K562 (cell line): Measurements from ENCODE around the gene SPAG9. TPM values are rescaled to one million over a fixed set of nuclear protein-coding genes. Genes with fewer than 3 reads are reported as not detected.

Experiments used
- ARID1B ChIP-seq: fragments of 450-650 bp; IDR thresholded peaks from 2 replicates; pipeline ENCODE4 v1.6.1; 2016; ENCODE audit warnings: antibody characterized with exemption, mild to moderate bottlenecking, inconsistent platforms
- BRD4 ChIP-seq: fragments of 200-600 bp; sonication (generic); IDR thresholded peaks from 2 replicates; pipeline ENCODE4 v1.6.1; 2017; ENCODE audit warnings: inconsistent platforms
- CBFB ChIP-seq: sonication (generic); formaldehyde crosslinking; IDR thresholded peaks from 2 replicates; pipeline ENCODE4 v1.4.0; 2020; ENCODE audit warnings: mild to moderate bottlenecking, missing genetic modification reagents
- CC2D1A ChIP-seq: fragments of 450-650 bp; IDR thresholded peaks from 2 replicates; pipeline ENCODE4 v1.6.1; 2017; ENCODE audit warnings: mild to moderate bottlenecking
- IRF2 ChIP-seq: sonication (generic); formaldehyde crosslinking; IDR thresholded peaks from 2 replicates; pipeline ENCODE4 v1.8.1; 2022; ENCODE audit warnings: mild to moderate bottlenecking, missing genetic modification reagents
- KDM2B ChIP-seq: fragments of 250-450 bp; sonication (Bioruptor Pico); IDR thresholded peaks from 2 replicates; pipeline ENCODE4 v1.8.0; 2021; ENCODE audit warnings: mild to moderate bottlenecking, moderate library complexity
- MCM7 ChIP-seq, 2 experiments: fragments of 450-650 bp; IDR thresholded peaks; 2 replicates each; pipeline ENCODE4 v1.6.1; 2016 to 2018
- POLR3A ChIP-seq: IDR thresholded peaks from 2 replicates; pipeline ENCODE4 v1.6.1; 2011; ENCODE audit warnings: borderline replicate concordance, mild to moderate bottlenecking, moderate library complexity; ENCODE audit not compliant: insufficient read length, insufficient read depth; ENCODE audit errors: extremely low read depth
- TCF7L2 ChIP-seq: fragments of 150-350 bp; IDR thresholded peaks from 2 replicates; pipeline ENCODE4 v1.6.1; 2016; ENCODE audit warnings: low read depth, mild to moderate bottlenecking, low read length, moderate library complexity
- ZNF3 ChIP-seq: fragments of 250-450 bp; sonication (Bioruptor Pico); IDR thresholded peaks from 2 replicates; pipeline ENCODE4 v1.5.0; 2021; ENCODE audit warnings: mild to moderate bottlenecking, moderate library complexity
- polyA plus RNA-seq, 8 experiments: library from polyadenylated mRNA; depleted of rRNA in 4 of 8; stranded (reverse) in 5 of 8; unstranded in 3 of 8; fragments of >200 nt; fragmentation: Nextera tagmentation in 2 of 8; fragmentation: Illumina TruSeq in 1 of 8; extraction: Ambion mirVana in 2 of 8; extraction: Trizol in 1 of 8; gene quantifications; 2 replicates each; pipeline versions ENCODE4 v1.2.1 to v1.2.3, GENCODE V29; 2011 to 2014; ENCODE audit warnings: inconsistent platforms in 1 of 8, missing spikeins in 1 of 8
- total RNA-seq, 7 experiments: library from RNA; depleted of rRNA in 6 of 7; stranded (reverse); fragments of >200 nt in 6 of 7; fragmentation: Illumina TruSeq in 2 of 7; extraction: Trizol in 2 of 7; gene quantifications; 2 replicates each; pipeline versions ENCODE4 v1.2.1 to v1.2.3, GENCODE V29; 2011 to 2021; ENCODE audit warnings: low replicate concordance in 1 of 7
- TF ChIP-seq, protein P1 (sequence below): sonication (generic); formaldehyde crosslinking; IDR thresholded peaks from 2 replicates; pipeline ENCODE4 v1.8.0; 2022; ENCODE audit warnings: missing genetic modification reagents, mild to moderate bottlenecking, moderate library complexity, borderline replicate concordance
- TF ChIP-seq, protein P2 (sequence below): IDR thresholded peaks from 3 replicates; pipeline ENCODE4 v1.6.1; 2011; ENCODE audit warnings: borderline replicate concordance, mild to moderate bottlenecking; ENCODE audit not compliant: insufficient read length, insufficient read depth
- TF ChIP-seq, protein P3 (sequence below): sonication (generic); formaldehyde crosslinking; IDR thresholded peaks from 2 replicates; pipeline ENCODE4 v1.8.1; 2023; ENCODE audit warnings: mild to moderate bottlenecking, missing genetic modification reagents, moderate library complexity
- TF ChIP-seq, protein P4 (sequence below), 2 experiments: fragments of 450-650 bp in 1 of 2; sonication (generic) in 1 of 2; formaldehyde crosslinking in 1 of 2; IDR thresholded peaks; 2 replicates each; pipeline versions ENCODE4 v1.7.1 to v1.9.0; 2016 to 2022; ENCODE audit warnings: inconsistent platforms in 1 of 2, mild to moderate bottlenecking in 1 of 2, missing genetic modification reagents in 1 of 2

SPAG9 gene
- total and polyA plus RNA-seq, 9 of the 15 experiments (the other 6 are each of a cell fraction or from before 2014, with no cell fraction given), result 12.2 to 99.2 (median 58.2) TPM

DNA sequence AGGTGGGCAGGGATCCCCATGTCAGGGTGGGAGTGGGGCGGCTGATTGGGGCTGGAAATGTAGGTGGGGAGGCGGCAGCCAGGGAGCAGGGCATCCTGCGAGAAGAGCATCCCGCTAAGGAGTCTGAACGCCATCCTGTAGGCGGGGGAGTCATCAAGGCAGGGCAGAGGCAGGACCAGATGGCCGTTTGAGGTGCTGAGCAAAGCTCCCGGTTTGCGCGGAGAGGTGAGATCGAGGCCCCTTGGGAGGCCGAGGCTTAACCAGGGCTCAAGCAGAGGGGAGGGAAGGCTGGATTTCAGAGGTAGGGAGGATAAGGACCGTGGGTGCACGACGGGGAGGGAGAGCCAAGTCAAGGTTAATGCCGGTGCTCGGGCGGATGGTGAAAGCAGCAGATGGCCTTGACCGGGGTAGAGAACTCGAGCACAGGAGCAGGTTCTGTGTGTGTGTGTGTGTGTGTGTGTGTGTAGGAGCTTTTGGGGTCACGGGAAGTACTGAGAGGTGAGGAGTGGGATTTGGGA is 45.1 kb upstream of the SPAG9 start (continued):
- TF ChIP-seq CBFB (CRISPR knock-in tag), result no peak
- TF ChIP-seq, protein P1, sequence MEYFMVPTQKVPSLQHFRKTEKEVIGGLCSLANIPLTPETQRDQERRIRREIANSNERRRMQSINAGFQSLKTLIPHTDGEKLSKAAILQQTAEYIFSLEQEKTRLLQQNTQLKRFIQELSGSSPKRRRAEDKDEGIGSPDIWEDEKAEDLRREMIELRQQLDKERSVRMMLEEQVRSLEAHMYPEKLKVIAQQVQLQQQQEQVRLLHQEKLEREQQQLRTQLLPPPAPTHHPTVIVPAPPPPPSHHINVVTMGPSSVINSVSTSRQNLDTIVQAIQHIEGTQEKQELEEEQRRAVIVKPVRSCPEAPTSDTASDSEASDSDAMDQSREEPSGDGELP, result 0 out of 2 replicates have a peak, but pooled peaks have one; percentile 31
- TF ChIP-seq ZNF3 (CRISPR knock-in tag), result no peak
- no peak for TF ChIP-seq POLR3A
- TF ChIP-seq, protein P2, sequence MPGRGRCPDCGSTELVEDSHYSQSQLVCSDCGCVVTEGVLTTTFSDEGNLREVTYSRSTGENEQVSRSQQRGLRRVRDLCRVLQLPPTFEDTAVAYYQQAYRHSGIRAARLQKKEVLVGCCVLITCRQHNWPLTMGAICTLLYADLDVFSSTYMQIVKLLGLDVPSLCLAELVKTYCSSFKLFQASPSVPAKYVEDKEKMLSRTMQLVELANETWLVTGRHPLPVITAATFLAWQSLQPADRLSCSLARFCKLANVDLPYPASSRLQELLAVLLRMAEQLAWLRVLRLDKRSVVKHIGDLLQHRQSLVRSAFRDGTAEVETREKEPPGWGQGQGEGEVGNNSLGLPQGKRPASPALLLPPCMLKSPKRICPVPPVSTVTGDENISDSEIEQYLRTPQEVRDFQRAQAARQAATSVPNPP, result no peak
- TF ChIP-seq, protein P3, sequence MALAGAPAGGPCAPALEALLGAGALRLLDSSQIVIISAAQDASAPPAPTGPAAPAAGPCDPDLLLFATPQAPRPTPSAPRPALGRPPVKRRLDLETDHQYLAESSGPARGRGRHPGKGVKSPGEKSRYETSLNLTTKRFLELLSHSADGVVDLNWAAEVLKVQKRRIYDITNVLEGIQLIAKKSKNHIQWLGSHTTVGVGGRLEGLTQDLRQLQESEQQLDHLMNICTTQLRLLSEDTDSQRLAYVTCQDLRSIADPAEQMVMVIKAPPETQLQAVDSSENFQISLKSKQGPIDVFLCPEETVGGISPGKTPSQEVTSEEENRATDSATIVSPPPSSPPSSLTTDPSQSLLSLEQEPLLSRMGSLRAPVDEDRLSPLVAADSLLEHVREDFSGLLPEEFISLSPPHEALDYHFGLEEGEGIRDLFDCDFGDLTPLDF (CRISPR knock-in tag), result no peak
- no peak for TF ChIP-seq KDM2B
- TF ChIP-seq MCM7 (IDR thresholded peaks at IDR 0.05), result no peak
- TF ChIP-seq ARID1B, result peak; percentile 70
- no peak for TF ChIP-seq BRD4
- TF ChIP-seq CC2D1A, result peak; percentile 63
- no peak for TF ChIP-seq TCF7L2
- no peak for TF ChIP-seq IRF2 (CRISPR knock-in tag)
- TF ChIP-seq, protein P4, sequence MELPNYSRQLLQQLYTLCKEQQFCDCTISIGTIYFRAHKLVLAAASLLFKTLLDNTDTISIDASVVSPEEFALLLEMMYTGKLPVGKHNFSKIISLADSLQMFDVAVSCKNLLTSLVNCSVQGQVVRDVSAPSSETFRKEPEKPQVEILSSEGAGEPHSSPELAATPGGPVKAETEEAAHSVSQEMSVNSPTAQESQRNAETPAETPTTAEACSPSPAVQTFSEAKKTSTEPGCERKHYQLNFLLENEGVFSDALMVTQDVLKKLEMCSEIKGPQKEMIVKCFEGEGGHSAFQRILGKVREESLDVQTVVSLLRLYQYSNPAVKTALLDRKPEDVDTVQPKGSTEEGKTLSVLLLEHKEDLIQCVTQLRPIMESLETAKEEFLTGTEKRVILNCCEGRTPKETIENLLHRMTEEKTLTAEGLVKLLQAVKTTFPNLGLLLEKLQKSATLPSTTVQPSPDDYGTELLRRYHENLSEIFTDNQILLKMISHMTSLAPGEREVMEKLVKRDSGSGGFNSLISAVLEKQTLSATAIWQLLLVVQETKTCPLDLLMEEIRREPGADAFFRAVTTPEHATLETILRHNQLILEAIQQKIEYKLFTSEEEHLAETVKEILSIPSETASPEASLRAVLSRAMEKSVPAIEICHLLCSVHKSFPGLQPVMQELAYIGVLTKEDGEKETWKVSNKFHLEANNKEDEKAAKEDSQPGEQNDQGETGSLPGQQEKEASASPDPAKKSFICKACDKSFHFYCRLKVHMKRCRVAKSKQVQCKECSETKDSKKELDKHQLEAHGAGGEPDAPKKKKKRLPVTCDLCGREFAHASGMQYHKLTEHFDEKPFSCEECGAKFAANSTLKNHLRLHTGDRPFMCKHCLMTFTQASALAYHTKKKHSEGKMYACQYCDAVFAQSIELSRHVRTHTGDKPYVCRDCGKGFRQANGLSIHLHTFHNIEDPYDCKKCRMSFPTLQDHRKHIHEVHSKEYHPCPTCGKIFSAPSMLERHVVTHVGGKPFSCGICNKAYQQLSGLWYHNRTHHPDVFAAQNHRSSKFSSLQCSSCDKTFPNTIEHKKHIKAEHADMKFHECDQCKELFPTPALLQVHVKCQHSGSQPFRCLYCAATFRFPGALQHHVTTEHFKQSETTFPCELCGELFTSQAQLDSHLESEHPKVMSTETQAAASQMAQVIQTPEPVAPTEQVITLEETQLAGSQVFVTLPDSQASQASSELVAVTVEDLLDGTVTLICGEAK (IDR thresholded peaks at IDR 0.05), result peak; percentile 73
- TF ChIP-seq, protein P4 (CRISPR knock-in tag; IDR thresholded peaks at IDR 0.05), result no peak
